RPMI8226 (cell line): ENCODE measurements around the gene UNC13D.

Experiments
- DNase-seq: peaks from one replicate; pipeline ENCODE4 v3.0.0-alpha.2; 2015

The UNC13D gene

GRCh38 chr17:75832652-75833400 is 11.4 kb downstream of the UNC13D start:
- DNase-seq: peak; percentile 49

DNA sequence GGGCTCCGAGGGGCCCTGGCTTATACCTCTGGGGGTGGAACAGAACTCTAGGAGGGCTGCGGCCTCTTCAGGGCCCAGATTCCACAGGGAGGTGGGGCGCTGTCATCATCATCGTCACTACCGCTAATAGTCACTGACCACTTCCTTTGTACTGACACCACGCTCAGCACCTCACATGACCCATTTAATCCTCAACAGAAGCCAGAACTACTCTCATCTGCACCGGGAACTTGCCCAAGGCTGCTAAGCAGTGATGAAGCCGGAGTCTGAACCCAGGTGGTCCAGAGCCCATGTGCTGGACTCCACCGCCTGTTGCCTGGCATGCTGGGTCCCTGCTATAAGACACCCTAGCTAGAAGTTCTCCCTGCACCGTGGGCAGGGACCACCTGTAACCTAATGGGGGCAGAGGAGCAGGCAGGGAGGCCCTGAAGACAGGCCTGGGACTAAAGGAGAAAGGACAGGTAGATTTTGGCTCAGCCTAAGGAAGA is 12.0 kb downstream of the UNC13D start:
- DNase-seq: no peak

- no peak for DNase-seq
These were observed 13.1 kb downstream of the UNC13D start for GRCh38 chr17:75831032-75831571.

DNA sequence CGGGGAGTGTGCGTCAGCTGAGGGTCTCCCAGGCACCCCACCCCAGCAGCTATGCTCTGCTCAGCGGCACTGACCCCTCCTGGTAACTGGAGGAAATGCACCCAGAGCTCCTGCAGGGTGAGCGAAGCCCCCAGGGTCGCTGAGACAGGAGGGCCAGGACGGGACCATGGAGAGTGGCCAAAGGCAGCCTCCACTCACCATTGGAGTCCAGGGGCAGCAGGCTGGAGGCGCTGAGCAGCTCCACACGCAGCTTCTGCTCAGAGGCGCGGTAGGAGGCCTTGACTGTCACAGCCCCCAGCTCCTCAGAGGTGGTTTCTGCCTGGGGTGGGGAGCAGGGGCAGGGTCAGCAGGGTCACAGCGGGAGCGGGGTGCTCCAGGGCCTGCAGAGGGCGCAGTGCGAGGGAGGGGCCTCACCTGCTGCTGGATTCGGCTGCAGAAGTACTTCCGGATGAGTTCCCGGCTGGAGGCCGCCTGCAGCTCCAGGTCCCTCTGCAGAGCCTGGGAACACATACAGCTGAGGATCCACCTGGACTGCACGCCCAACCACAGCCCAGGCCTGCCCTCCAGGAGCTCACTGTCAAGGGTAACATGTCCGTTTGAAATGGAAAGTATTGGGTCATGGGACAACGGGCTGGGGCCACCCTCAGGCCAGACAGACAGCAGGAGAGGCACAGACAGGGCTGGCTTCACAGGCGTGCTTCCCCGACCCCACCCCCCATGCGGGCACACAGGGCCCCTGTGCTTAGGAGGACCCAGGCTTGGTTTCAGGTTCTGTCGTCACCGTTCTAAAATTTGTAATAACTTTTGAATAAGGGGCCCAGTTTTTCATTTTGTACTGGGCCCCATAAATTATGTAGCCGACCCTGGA is 13.8 kb downstream of the UNC13D start:
- no peak for DNase-seq

- DNase-seq: no peak
These were observed 14.5 kb downstream of the UNC13D start for GRCh38 chr17:75829747-75830146.

- no peak for DNase-seq
These were observed 15.5 kb downstream of the UNC13D start for GRCh38 chr17:75828741-75829140.

- DNase-seq: no peak
These were observed 16.2 kb downstream of the UNC13D start for GRCh38 chr17:75828076-75828400.

- DNase-seq: peak; percentile 74
These were observed 16.7 kb downstream of the UNC13D start for GRCh38 chr17:75827308-75828075.

DNA sequence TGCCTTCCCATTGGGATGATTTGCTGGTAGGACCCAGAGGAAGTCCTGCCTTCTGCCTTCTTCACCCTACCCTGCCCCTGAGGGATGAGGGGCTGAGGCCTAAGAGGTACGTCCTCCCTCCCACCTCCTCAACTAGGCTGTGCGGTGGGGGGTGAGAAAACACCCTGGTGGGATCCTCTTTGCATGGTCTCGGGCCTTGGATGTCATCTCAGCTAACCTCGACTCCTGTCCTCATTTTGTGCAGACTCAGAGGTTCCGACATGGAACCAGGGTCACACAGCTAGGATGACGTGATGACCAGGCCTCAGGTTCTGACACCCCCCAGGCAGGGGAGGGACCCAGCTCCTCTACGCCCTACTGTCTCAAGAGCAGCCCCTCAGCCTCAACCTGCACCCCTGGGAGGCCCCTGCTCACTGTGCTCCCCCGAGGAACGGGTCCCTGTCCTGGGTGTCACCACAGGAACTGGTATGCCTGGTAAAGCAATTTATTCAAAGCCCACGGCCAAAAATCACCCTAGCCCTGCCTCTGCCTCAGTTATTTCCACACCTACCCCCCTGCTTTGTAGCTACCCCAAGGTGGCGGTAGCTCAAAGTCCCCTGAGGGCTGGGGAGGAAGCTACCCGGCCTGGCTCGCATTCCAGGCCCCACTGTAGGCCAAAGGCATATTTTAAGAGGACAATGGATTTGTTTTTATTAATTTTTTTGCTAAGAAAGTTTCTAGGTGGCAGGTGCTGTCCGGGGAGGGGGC is 17.5 kb downstream of the UNC13D start:
- DNase-seq: no peak

DNA sequence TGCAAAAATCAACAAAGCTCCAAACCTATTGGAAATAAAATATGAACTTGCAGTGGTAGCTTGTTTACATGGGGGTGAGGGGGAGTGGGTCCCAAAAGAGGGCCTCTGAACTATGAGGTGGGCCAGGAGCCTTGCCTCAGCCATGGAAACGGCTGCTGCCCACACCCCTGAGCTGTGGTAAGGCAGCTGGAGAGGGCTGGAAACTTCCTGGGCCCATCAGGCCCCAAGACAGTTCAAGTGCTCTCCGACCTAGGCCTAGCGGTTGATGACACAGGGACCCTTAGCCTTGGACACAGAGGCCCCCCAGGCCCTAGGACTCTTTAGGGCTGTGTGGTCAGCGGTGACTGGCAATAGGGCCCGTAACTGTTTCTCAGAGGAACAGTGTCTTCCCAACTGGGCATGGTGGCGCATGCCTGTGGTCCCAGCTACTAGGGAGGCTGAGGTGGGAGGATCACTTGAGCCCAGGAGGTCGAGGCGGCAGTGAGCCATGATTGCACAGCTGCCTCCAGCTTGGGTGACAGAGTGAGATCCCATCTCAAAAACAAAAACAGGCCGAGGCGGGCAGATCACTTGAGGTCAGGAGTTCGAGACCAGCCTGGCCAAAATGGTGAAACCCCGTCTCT is 18.3 kb downstream of the UNC13D start:
- no peak for DNase-seq

DNA sequence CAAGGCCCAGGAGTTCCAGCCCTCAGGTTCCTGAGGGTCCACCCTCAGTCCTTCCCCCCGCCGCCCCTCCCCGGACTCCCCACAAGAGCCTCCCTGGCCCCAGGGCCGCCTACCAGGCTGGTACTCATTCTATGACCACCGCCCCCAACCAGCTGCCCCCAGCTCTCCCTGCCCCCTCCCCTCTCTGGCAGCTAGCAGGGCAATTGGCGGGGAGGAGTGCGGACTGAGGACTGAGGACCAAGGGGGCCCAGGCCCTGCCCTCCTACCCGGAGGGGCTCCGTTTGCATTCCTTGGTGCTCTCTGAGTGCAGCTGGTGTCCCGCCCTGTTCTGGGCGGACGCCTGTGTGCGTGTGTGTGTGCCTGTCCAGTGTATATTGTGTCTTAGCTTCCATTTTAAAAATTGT is 19.1 kb downstream of the UNC13D start:
- no peak for DNase-seq

- DNase-seq: no peak
These were observed 19.5 kb downstream of the UNC13D start for GRCh38 chr17:75824666-75825065.

- no peak for DNase-seq
These were observed 20.1 kb downstream of the UNC13D start for GRCh38 chr17:75824050-75824552.

- DNase-seq: no peak
These were observed 20.8 kb downstream of the UNC13D start for GRCh38 chr17:75823257-75824041.

GRCh38 chr17:75822800-75823166 is 21.4 kb downstream of the UNC13D start:
- no peak for DNase-seq

- peak; percentile 71 for DNase-seq
These were observed 21.9 kb downstream of the UNC13D start for GRCh38 chr17:75822119-75822799.

DNA sequence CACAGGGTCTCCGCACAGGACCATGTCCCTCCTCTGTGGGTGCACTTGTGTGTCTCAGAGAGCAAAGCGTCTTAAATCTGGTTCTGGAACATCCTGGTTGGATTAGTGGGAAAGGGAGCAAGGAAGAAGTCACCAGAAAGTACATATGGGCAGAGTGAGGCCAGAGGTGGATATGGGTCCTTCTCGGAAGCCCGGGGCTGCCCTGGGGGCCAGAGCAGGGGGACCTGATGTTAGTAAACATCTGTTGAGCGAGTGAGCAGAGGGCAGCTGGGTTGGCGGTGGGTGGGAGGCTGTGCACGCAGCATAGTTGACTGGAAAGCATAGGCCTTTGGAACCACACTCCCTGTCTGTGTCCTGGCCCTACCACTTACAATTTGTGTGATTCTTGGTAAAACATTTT is 22.7 kb downstream of the UNC13D start:
- DNase-seq: no peak

GRCh38 chr17:75820094-75821080 is 23.8 kb downstream of the UNC13D start:
- DNase-seq: no peak

GRCh38 chr17:75819678-75820077 is 24.5 kb downstream of the UNC13D start:
- no peak for DNase-seq
